T-helper 22 cell (primary cell): Measurements from ENCODE around the gene DNAH17.

ENCODE experiments used
- DNase-seq: peaks from one replicate; pipeline ENCODE4 v3.0.0-alpha.2; 2020; ENCODE audit warnings: low read depth

DNAH17 gene

GRCh38 chr17:78544881-78545755 is 32.1 kb downstream of the DNAH17 start:
- no peak for DNase-seq

- no peak for DNase-seq
These were observed 35.5 kb downstream of the DNAH17 start for GRCh38 chr17:78541488-78542206.

- no peak for DNase-seq
These were observed 37.4 kb downstream of the DNAH17 start for GRCh38 chr17:78539781-78540180.

GRCh38 chr17:78538033-78538776 is 39.0 kb downstream of the DNAH17 start:
- no peak for DNase-seq

- DNase-seq: no peak
These were observed 39.9 kb downstream of the DNAH17 start for GRCh38 chr17:78537217-78537860.

GRCh38 chr17:78535273-78536197 is 41.7 kb downstream of the DNAH17 start:
- DNase-seq: no peak

GRCh38 chr17:78534492-78535272 is 42.5 kb downstream of the DNAH17 start:
- DNase-seq: no peak

GRCh38 chr17:78532922-78533640 is 44.1 kb downstream of the DNAH17 start:
- no peak for DNase-seq

- DNase-seq: no peak
These were observed 44.9 kb downstream of the DNAH17 start for GRCh38 chr17:78532311-78532710.

GRCh38 chr17:78530675-78531074 is 46.5 kb downstream of the DNAH17 start:
- no peak for DNase-seq

GRCh38 chr17:78529871-78530670 is 47.1 kb downstream of the DNAH17 start:
- no peak for DNase-seq

GRCh38 chr17:78529251-78529650 is 47.9 kb downstream of the DNAH17 start:
- no peak for DNase-seq

- no peak for DNase-seq
These were observed 48.7 kb downstream of the DNAH17 start for GRCh38 chr17:78528541-78528940.

- DNase-seq: no peak
These were observed 49.9 kb downstream of the DNAH17 start for GRCh38 chr17:78527345-78527744.

GRCh38 chr17:78526231-78527025 is 50.8 kb downstream of the DNAH17 start:
- no peak for DNase-seq

GRCh38 chr17:78525511-78526160 is 51.6 kb downstream of the DNAH17 start:
- no peak for DNase-seq

- no peak for DNase-seq
These were observed 52.2 kb downstream of the DNAH17 start for GRCh38 chr17:78524870-78525510.
